Vagina (tissue), 2 donors: ENCODE results near the gene MTA2. TPM values are rescaled to one million over a fixed set of nuclear protein-coding genes. Genes with fewer than 3 reads are reported as not detected.
"Not testable (repeated sequence)": the region's sequence is repeated elsewhere in the genome, so short reads cannot be mapped to it uniquely, and the experiment has no call there.

ENCODE experiments used
- DNase-seq, 2 donors: peaks; one replicate each; pipeline ENCODE4 v3.0.0-alpha.2; 2017; ENCODE audit errors: extremely low spot score in 2 of 2
- H3K27ac ChIP-seq: fragments of 200-600 bp; sonication (generic); one replicate; pipeline ENCODE4 v1.5.1; 2019
- H3K27me3 ChIP-seq: fragments of 200-600 bp; sonication (generic); one replicate; pipeline ENCODE4 v1.5.1; 2019
- H3K36me3 ChIP-seq, 2 donors: fragments of 200-600 bp; sonication (generic); one replicate each; pipeline ENCODE4 v1.5.1; 2017 to 2019
- H3K4me1 ChIP-seq: fragments of 200-600 bp; sonication (generic); one replicate; pipeline ENCODE4 v1.5.1; 2019
- H3K4me3 ChIP-seq, 2 donors: fragments of 200-600 bp; sonication (generic); 1 replicate in 1 of 2; 2 replicates in 1 of 2; pipeline ENCODE4 v1.5.1; 2016 to 2019
- H3K9me3 ChIP-seq: fragments of 200-600 bp; sonication (generic); one replicate; pipeline ENCODE4 v1.5.1; 2019
- POLR2A ChIP-seq, 2 donors: fragments of 450-650 bp; IDR thresholded peaks; one replicate each; pipeline ENCODE4 v1.6.1; 2017; ENCODE audit warnings: antibody characterized with exemption in 2 of 2, mild to moderate bottlenecking in 2 of 2, moderate library complexity in 2 of 2
- POLR2AphosphoS5 ChIP-seq, 2 donors: sonication (generic); formaldehyde crosslinking; IDR thresholded peaks; one replicate each; pipeline ENCODE4 v1.9.0; 2017; ENCODE audit warnings: antibody characterized with exemption in 2 of 2, mild to moderate bottlenecking in 2 of 2, low read depth in 1 of 2; ENCODE audit not compliant: insufficient read depth in 1 of 2
- intact Hi-C: fragments of 100-400 bp; cut with DNase I; formaldehyde crosslinking; loops from one replicate; pipeline ENCODE4 v1.15.1; 2023
- total RNA-seq: library from RNA; depleted of rRNA; stranded (reverse); fragments of >200 nt; gene quantifications from one replicate; pipeline ENCODE4 v1.2.3, GENCODE V29; 2016
- TF ChIP-seq, protein P1 (sequence below), 3 experiments: fragments of 450-650 bp in 2 of 3; fragments of 200-600 bp in 1 of 3; sonication (generic) in 1 of 3; IDR thresholded peaks; one replicate each; pipeline ENCODE4 v1.5.1; 2017 to 2019; ENCODE audit warnings: antibody characterized with exemption in 3 of 3, mild to moderate bottlenecking in 2 of 3, moderate library complexity in 2 of 3

MTA2 gene
- total RNA-seq, 1 donor from 2014 or later, result 96.3 TPM

GRCh38 chr11:62553080-62553838 lies 48.4 kb downstream of the MTA2 start:
- peak in 1 of 2 donors; percentile 97 for DNase-seq
- no peaks in the 10 kb centered on the region for H3K27me3 ChIP-seq
- H3K4me1 ChIP-seq, result peaks cover 100% of the 10 kb centered on the region
- H3K4me3 ChIP-seq, result peak overlapping the region; percentile 21 to 41
- H3K36me3 ChIP-seq, result no peaks in the 10 kb centered on the region
- no peaks in the 10 kb centered on the region for H3K9me3 ChIP-seq
- intact Hi-C loops, result no loop called here
- peak overlapping the region; percentile 98 for H3K27ac ChIP-seq
- TF ChIP-seq, protein P1, sequence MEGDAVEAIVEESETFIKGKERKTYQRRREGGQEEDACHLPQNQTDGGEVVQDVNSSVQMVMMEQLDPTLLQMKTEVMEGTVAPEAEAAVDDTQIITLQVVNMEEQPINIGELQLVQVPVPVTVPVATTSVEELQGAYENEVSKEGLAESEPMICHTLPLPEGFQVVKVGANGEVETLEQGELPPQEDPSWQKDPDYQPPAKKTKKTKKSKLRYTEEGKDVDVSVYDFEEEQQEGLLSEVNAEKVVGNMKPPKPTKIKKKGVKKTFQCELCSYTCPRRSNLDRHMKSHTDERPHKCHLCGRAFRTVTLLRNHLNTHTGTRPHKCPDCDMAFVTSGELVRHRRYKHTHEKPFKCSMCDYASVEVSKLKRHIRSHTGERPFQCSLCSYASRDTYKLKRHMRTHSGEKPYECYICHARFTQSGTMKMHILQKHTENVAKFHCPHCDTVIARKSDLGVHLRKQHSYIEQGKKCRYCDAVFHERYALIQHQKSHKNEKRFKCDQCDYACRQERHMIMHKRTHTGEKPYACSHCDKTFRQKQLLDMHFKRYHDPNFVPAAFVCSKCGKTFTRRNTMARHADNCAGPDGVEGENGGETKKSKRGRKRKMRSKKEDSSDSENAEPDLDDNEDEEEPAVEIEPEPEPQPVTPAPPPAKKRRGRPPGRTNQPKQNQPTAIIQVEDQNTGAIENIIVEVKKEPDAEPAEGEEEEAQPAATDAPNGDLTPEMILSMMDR (IDR thresholded peaks at IDR 0.05), result no peak
- TF ChIP-seq POLR2AphosphoS5 (IDR thresholded peaks at IDR 0.05; ENCODE audit: insufficient read depth in 1 of 2, low read depth in 1 of 2) (peak; percentile 91 to 93), POLR2A (IDR thresholded peaks at IDR 0.05) (peak in 1 of 2 donors; percentile 25)

DNA sequence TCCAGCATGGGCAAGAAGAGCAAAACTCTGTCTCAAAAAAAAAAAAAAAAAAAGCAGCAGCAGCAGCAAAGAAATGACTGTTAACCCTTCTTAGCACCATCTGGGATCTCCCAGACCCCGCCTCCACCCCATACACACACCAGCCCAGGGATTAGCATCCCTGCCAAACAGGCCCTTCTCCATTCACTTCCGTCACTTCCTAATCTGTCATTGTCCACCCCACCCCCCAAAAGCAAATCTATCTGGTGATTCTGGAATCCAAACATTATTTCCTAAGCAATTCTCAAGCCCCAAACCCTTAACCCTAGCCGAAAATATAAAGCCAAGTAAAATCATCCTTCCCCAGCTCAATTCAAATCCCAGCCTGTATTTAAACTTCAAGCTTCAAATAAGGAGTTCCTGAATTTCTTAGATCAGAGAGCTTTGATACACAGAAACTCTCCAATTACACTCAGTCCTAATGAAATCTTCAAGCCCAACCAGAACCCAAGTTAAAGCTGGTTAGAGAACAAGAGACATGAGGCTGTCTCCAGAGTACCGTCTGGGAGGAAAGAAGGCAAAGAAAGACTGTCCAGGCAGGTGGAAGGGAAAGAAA lies 49.1 kb downstream of the MTA2 start:
- Histone ChIP-seq H3K36me3 (no peaks in the 10 kb centered on the region), H3K9me3 (no peaks in the 10 kb centered on the region), H3K27ac (peak overlapping the region; percentile 98), H3K27me3 (no peaks in the 10 kb centered on the region), H3K4me1 (peaks cover 100% of the 10 kb centered on the region), H3K4me3 (peak overlapping the region; percentile 21 to 41)
- TF ChIP-seq, protein P1 (IDR thresholded peaks at IDR 0.05), result no peak
- TF ChIP-seq POLR2AphosphoS5 (IDR thresholded peaks at IDR 0.05; ENCODE audit: insufficient read depth in 1 of 2, low read depth in 1 of 2) (no peak), POLR2A (IDR thresholded peaks at IDR 0.05) (no peak)
- no peak for DNase-seq
- intact Hi-C loops, result no loop called here

- DNase-seq, H3K27me3 ChIP-seq, intact Hi-C loops, H3K4me3 ChIP-seq, H3K36me3 ChIP-seq, H3K9me3 ChIP-seq: not testable (repeated sequence)
- Histone ChIP-seq H3K4me1 (peaks cover 86% of the 10 kb centered on the region), H3K27ac (peak overlapping the region; percentile 98)
Observed at GRCh38 chr11:62550478-62550877, 51.2 kb downstream of the MTA2 start.

DNA sequence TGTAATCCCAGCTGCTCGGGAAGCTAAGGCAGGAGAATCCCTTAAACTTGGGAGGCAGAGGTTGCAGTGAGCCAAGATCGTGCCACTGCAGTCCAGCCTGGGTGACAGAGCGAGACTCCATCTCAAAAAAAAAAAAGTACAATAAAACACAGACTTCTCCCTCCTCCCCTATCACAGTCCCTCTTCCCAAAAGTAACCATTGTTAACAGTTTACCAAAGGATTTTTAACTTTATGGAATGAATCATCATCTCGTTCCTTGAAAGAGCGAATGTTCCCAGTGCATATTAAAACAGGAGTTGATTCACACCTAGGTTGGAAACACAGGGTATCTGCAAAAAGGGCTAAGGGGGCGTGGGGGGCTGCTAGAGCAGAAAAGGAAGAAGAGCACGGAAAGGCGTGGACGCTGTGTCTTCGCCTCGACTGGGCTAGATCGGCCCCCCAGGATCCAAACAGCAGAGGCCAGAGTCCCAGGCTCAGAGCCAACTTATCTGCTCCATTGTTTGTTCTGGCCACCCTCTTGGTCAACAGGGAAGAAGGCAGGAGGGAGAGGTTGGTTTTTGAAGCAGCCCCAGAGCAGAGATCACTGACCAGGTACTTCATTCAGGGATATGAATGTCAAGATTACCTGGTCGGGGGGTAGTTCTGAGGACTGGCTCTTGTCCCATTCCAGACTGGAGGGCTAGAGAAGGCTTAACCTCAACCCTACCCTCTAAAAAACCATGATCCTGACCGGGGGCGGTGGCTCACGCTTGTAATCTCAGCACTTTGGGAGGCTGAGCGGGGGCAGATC lies 52.9 kb downstream of the MTA2 start:
- H3K4me3 ChIP-seq, result no peak overlapping the region
- no peak for DNase-seq
- no peaks in the 10 kb centered on the region for H3K27me3 ChIP-seq
- intact Hi-C loops, result no loop called here
- TF ChIP-seq POLR2AphosphoS5 (IDR thresholded peaks at IDR 0.05; ENCODE audit: insufficient read depth in 1 of 2, low read depth in 1 of 2) (no peak), POLR2A (IDR thresholded peaks at IDR 0.05) (no peak)
- TF ChIP-seq, protein P1 (IDR thresholded peaks at IDR 0.05), result no peak
- H3K4me1 ChIP-seq, result peaks cover 78% of the 10 kb centered on the region
- no peaks in the 10 kb centered on the region for H3K36me3 ChIP-seq
- peak overlapping the region; percentile 100 for H3K27ac ChIP-seq
- H3K9me3 ChIP-seq, result no peaks in the 10 kb centered on the region

GRCh38 chr11:62547691-62548281 lies 53.9 kb downstream of the MTA2 start:
- no peak for DNase-seq
- no peaks in the 10 kb centered on the region for H3K36me3 ChIP-seq

More at GRCh38 chr11:62547691-62548281, 53.9 kb downstream of the MTA2 start:
- Histone ChIP-seq H3K4me1 (peaks cover 76% of the 10 kb centered on the region), H3K9me3 (no peaks in the 10 kb centered on the region), H3K27ac (peak overlapping the region; percentile 100), H3K27me3 (no peaks in the 10 kb centered on the region), H3K4me3 (peak overlapping the region; percentile 99 to 100)
- peak; percentile 40 to 52 for TF ChIP-seq POLR2AphosphoS5 (IDR thresholded peaks at IDR 0.05; ENCODE audit: insufficient read depth in 1 of 2, low read depth in 1 of 2)
- TF ChIP-seq, protein P1 (IDR thresholded peaks at IDR 0.05), result no peak
- intact Hi-C loops, result no loop called here
